Left ventricle myocardium superior (tissue), 1 donor: ENCODE results near the gene SPARCL1. TPM values are rescaled to one million over a fixed set of nuclear protein-coding genes. Genes with fewer than 3 reads are reported as not detected.
"Not testable (repeated sequence)": the region's sequence is repeated elsewhere in the genome, so short reads cannot be mapped to it uniquely, and the experiment has no call there.

ENCODE experiments used
- ATAC-seq: fragments of 200-7000 bp; cut with Tn5 transposase; one replicate; pipeline ENCODE4 v1.9.1; 2020; ENCODE audit warnings: mild to moderate bottlenecking, moderate library complexity
- DNase-seq: peaks from one replicate; pipeline ENCODE4 v3.0.0-alpha.2; 2020
- intact Hi-C: fragments of 100-400 bp; cut with micrococcal nuclease; formaldehyde crosslinking; loops from one replicate; pipeline ENCODE4 v1.11.0; 2022
- total RNA-seq: library from RNA; stranded (reverse); fragmentation: NEBNext Ultra II Directional; extraction: Animal tissue kit (Norgen Biotek cat#: 25700); gene quantifications from one replicate; pipeline ENCODE4 v1.2.1, GENCODE V29; 2021
- donor health status: DM: no; HTN: yes; CAD: no; lungs with severe emphysema.

Gene SPARCL1
- total RNA-seq, 1 donor from 2014 or later: 354 TPM

GRCh38 chr4:87511500-87511899 is 17.7 kb downstream of the SPARCL1 start:
- intact Hi-C loops: no loop called here
- no peak for DNase-seq
- ATAC-seq: no peak

GRCh38 chr4:87510747-87511146 is 18.4 kb downstream of the SPARCL1 start:
- peak; percentile 24 for DNase-seq
- ATAC-seq: no peak
- intact Hi-C loops: no loop called here

- intact Hi-C loops: no loop called here
- ATAC-seq: peak; percentile 28
- no peak for DNase-seq
Observed at GRCh38 chr4:87506974-87507701, 22.0 kb downstream of the SPARCL1 start.

GRCh38 chr4:87505862-87506261 is 23.3 kb downstream of the SPARCL1 start:
- DNase-seq (no peak), ATAC-seq (no peak)
- intact Hi-C loops: no loop called here

- no peak for DNase-seq
Observed at GRCh38 chr4:87502580-87503238, 26.5 kb downstream of the SPARCL1 start.

GRCh38 chr4:87500092-87500462 is 29.1 kb downstream of the SPARCL1 start:
- no peak for DNase-seq
- no peak for ATAC-seq
- intact Hi-C loops: no loop called here

More at GRCh38 chr4:87502580-87503238, 26.5 kb downstream of the SPARCL1 start:
- ATAC-seq: peak; percentile 60
- intact Hi-C loops: no loop called here

GRCh38 chr4:87499403-87500091 is 29.6 kb downstream of the SPARCL1 start:
- DNase-seq (no peak), ATAC-seq (no peak)
- intact Hi-C loops: no loop called here

GRCh38 chr4:87498446-87498900 is 30.7 kb downstream of the SPARCL1 start:
- no peak for ATAC-seq
- intact Hi-C loops: no loop called here
- DNase-seq: no peak

GRCh38 chr4:87497578-87497977 is 31.6 kb downstream of the SPARCL1 start:
- ATAC-seq (peak; percentile 56), DNase-seq (peak; percentile 25)
- intact Hi-C loops: no loop called here

- DNase-seq: no peak
- ATAC-seq: no peak
- intact Hi-C loops: no loop called here
Observed at GRCh38 chr4:87497159-87497558, 32.0 kb downstream of the SPARCL1 start.

GRCh38 chr4:87493115-87493514 is 36.1 kb downstream of the SPARCL1 start:
- intact Hi-C loops: no loop called here
- ATAC-seq: no peak
- DNase-seq: no peak

- DNase-seq, ATAC-seq, intact Hi-C loops: not testable (repeated sequence)
Observed at GRCh38 chr4:87491851-87492250, 37.3 kb downstream of the SPARCL1 start.

- DNase-seq (no peak), ATAC-seq (no peak)
- intact Hi-C loops: no loop called here
Observed at GRCh38 chr4:87491436-87491835, 37.7 kb downstream of the SPARCL1 start.

GRCh38 chr4:87490664-87491369 is 38.4 kb downstream of the SPARCL1 start:
- ATAC-seq (no peak), DNase-seq (no peak)
- intact Hi-C loops: no loop called here

- intact Hi-C loops: no loop called here
- peak; percentile 81 for ATAC-seq
- no peak for DNase-seq
Observed at GRCh38 chr4:87489678-87490077, 39.5 kb downstream of the SPARCL1 start.

GRCh38 chr4:87488666-87489065 is 40.5 kb downstream of the SPARCL1 start:
- DNase-seq, intact Hi-C loops, ATAC-seq: not testable (repeated sequence)

GRCh38 chr4:87483247-87483646 is 45.9 kb downstream of the SPARCL1 start:
- DNase-seq, ATAC-seq, intact Hi-C loops: not testable (repeated sequence)

- intact Hi-C loops: no loop called here
- no peak for DNase-seq
- no peak for ATAC-seq
Observed at GRCh38 chr4:87481377-87481776, 47.8 kb downstream of the SPARCL1 start.

- intact Hi-C loops: no loop called here
- DNase-seq (no peak), ATAC-seq (no peak)
Observed at GRCh38 chr4:87478732-87479250, 50.4 kb downstream of the SPARCL1 start.
